Neural progenitor cell (in vitro differentiated cells): ENCODE data around the gene SLC25A34.

Experiments
- EZH2 ChIP-seq: fragments of 200-600 bp; sonication (generic); IDR thresholded peaks from 2 replicates; pipeline ENCODE4 v1.6.1; 2017; ENCODE audit warnings: antibody characterized with exemption, mild to moderate bottlenecking, moderate library complexity
- EZH2phosphoT487 ChIP-seq: fragments of 200-600 bp; sonication (generic); IDR thresholded peaks from 2 replicates; pipeline ENCODE4 v1.6.1; 2017; ENCODE audit warnings: antibody characterized with exemption
- TF ChIP-seq, protein P1 (sequence below): fragments of 200-600 bp; sonication (generic); IDR thresholded peaks from 2 replicates; pipeline ENCODE4 v1.5.1; 2017; ENCODE audit warnings: antibody characterized with exemption, mild to moderate bottlenecking

DNA sequence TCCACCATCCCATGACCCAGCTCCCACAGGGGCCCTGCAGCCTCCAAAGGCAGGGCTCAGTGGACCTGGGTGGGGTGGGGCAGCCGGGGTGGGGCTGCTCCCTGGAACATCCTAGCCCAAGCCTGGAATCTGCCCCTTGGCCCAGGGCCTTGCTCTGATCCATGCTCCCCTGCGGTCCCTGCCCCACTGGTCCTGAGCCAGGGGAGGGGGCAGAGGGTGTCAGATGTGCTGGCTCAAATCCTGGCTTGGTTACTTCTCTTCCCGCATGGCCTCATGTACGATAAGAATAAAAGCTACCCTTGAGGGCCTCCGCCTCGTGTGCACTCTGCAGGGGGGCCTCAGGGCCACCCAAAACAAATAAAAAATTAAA is 819 bp downstream of the SLC25A34 start:
- TF ChIP-seq EZH2: no peak
- no peak for TF ChIP-seq EZH2phosphoT487
- TF ChIP-seq, protein P1, sequence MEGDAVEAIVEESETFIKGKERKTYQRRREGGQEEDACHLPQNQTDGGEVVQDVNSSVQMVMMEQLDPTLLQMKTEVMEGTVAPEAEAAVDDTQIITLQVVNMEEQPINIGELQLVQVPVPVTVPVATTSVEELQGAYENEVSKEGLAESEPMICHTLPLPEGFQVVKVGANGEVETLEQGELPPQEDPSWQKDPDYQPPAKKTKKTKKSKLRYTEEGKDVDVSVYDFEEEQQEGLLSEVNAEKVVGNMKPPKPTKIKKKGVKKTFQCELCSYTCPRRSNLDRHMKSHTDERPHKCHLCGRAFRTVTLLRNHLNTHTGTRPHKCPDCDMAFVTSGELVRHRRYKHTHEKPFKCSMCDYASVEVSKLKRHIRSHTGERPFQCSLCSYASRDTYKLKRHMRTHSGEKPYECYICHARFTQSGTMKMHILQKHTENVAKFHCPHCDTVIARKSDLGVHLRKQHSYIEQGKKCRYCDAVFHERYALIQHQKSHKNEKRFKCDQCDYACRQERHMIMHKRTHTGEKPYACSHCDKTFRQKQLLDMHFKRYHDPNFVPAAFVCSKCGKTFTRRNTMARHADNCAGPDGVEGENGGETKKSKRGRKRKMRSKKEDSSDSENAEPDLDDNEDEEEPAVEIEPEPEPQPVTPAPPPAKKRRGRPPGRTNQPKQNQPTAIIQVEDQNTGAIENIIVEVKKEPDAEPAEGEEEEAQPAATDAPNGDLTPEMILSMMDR: no peak
